ENCODE data around the gene CCDC170. TPM values are rescaled to one million over a fixed set of nuclear protein-coding genes. Genes with fewer than 3 reads are reported as not detected.

Gene CCDC170
- total RNA-seq, 1 experiment from 2014 or later: not detected

DNA sequence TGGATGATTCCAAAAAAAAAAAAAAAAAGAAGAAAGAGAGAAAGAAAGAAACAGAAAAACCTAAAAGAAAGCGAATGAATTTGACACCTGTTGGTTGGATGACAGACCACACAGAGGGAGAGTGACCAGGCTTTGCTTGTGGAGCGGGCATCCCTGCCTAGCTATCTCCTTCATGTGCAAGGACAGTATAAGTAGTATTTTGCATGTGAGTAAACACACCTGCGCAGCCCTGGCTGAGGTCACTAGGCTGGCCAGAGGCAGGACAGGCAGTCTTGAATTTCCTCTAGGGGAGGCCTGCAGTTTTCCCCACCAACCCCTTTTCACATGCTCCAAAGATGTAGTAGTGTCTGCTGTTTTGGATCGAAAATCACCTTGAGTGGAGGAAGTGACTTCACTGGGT lies 126.4 kb downstream of the CCDC170 start:
- no peaks in the 10 kb centered on the region for H3K27me3 Mint-ChIP-seq (ENCODE audit: insufficient read depth, unreplicated experiment)
- no peak overlapping the region for H3K4me3 Mint-ChIP-seq (ENCODE audit: unreplicated experiment)
- H3K9me3 Mint-ChIP-seq (ENCODE audit: unreplicated experiment): no peaks in the 10 kb centered on the region
- no TSS peak for BruUV-seq (replicated peaks)
- ChIA-PET POLR2A (no interaction called here), CTCF (interaction anchor here (0.6 kb wide), 1 partner anchor 145 kb away, joined by 3 read pairs; no protein-coding TSS in a partner anchor)
- H3K27ac Mint-ChIP-seq (ENCODE audit: low read depth, unreplicated experiment): no peak overlapping the region
- TF ChIP-seq CTCF (IDR thresholded peaks at IDR 0.05; ENCODE audit: unreplicated experiment): no peak
- no peaks in the 10 kb centered on the region for H3K36me3 Mint-ChIP-seq (ENCODE audit: insufficient read depth, unreplicated experiment)
- H3K4me1 Mint-ChIP-seq (ENCODE audit: insufficient read depth, unreplicated experiment): no peaks in the 10 kb centered on the region
- DNase-seq (ENCODE audit: unreplicated experiment): no peak
- intact Hi-C loops (cut with micrococcal nuclease): no loop called here

DNA sequence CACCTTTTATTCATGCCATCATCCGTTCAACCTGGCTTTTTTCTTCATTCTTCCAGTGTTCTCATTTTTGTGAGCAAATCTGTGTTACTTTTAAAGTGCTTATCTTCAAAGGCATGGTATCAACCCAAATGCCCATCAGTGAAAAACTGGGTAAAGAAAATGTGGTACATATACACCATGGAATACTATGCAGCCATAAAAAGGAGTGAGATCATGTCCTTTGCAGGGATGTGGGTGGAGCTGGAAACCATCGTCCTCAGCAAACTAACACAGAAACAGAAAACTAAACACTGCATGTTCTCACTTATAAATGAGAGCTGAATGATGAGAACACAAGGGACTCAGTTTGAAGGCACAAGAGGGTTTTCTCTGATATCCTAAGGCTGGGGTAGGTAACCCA lies 130.3 kb downstream of the CCDC170 start:
- Mint-ChIP-seq H3K27me3 (ENCODE audit: insufficient read depth, unreplicated experiment) (no peaks in the 10 kb centered on the region), H3K27ac (ENCODE audit: low read depth, unreplicated experiment) (no peak overlapping the region), H3K36me3 (ENCODE audit: insufficient read depth, unreplicated experiment) (no peaks in the 10 kb centered on the region), H3K4me1 (ENCODE audit: insufficient read depth, unreplicated experiment) (peaks cover 19% of the 10 kb centered on the region), H3K4me3 (ENCODE audit: unreplicated experiment) (no peak overlapping the region), H3K9me3 (ENCODE audit: unreplicated experiment) (no peaks in the 10 kb centered on the region)
- DNase-seq (ENCODE audit: unreplicated experiment): no peak
- intact Hi-C loops (cut with micrococcal nuclease): no loop called here
- TF ChIP-seq CTCF (IDR thresholded peaks at IDR 0.05; ENCODE audit: unreplicated experiment): no peak
- POLR2A ChIA-PET: no interaction called here
- no TSS peak for BruUV-seq (replicated peaks)
- CTCF ChIA-PET: interaction anchor here (0.6 to 1.0 kb wide), 2 partner anchors 33 to 85 kb away, joined by 3 to 4 read pairs; no protein-coding TSS in a partner anchor

- no peaks in the 10 kb centered on the region for H3K27me3 Mint-ChIP-seq (ENCODE audit: insufficient read depth, unreplicated experiment)
- DNase-seq (ENCODE audit: unreplicated experiment): no peak
- H3K4me3 Mint-ChIP-seq (ENCODE audit: unreplicated experiment): no peak overlapping the region
- peaks cover 20% of the 10 kb centered on the region for H3K4me1 Mint-ChIP-seq (ENCODE audit: insufficient read depth, unreplicated experiment)
- ChIA-PET POLR2A (interaction anchor here (0.6 kb wide), 1 partner anchor 39 kb away, joined by 3 read pairs; no protein-coding TSS in a partner anchor), CTCF (interaction anchor here (0.6 to 1.0 kb wide), 2 partner anchors 33 to 86 kb away, joined by 3 to 4 read pairs; no protein-coding TSS in a partner anchor)
- H3K36me3 Mint-ChIP-seq (ENCODE audit: insufficient read depth, unreplicated experiment): no peaks in the 10 kb centered on the region
- intact Hi-C loops (cut with micrococcal nuclease): no loop called here
- H3K27ac Mint-ChIP-seq (ENCODE audit: low read depth, unreplicated experiment): no peak overlapping the region
- BruUV-seq (replicated peaks): no TSS peak
- TF ChIP-seq CTCF (IDR thresholded peaks at IDR 0.05; ENCODE audit: unreplicated experiment): no peak
- H3K9me3 Mint-ChIP-seq (ENCODE audit: unreplicated experiment): no peaks in the 10 kb centered on the region
These were observed 130.7 kb downstream of the CCDC170 start for GRCh38 chr6:151624481-151624880.

GRCh38 chr6:151624900-151625536 lies 131.2 kb downstream of the CCDC170 start:
- H3K27me3 Mint-ChIP-seq (ENCODE audit: insufficient read depth, unreplicated experiment): no peaks in the 10 kb centered on the region
- peaks cover 25% of the 10 kb centered on the region for H3K4me1 Mint-ChIP-seq (ENCODE audit: insufficient read depth, unreplicated experiment)
- no peak for TF ChIP-seq CTCF (IDR thresholded peaks at IDR 0.05; ENCODE audit: unreplicated experiment)
- ChIA-PET CTCF (interaction anchor here (0.6 to 1.0 kb wide), 2 partner anchors 34 to 78 kb away, joined by 4 read pairs; no protein-coding TSS in a partner anchor), POLR2A (interaction anchor here (0.6 kb wide), 2 partner anchors 40 to 124 kb away, joined by 3 read pairs; no protein-coding TSS in a partner anchor)
- no peak for DNase-seq (ENCODE audit: unreplicated experiment)
- H3K9me3 Mint-ChIP-seq (ENCODE audit: unreplicated experiment): no peaks in the 10 kb centered on the region
- H3K36me3 Mint-ChIP-seq (ENCODE audit: insufficient read depth, unreplicated experiment): no peaks in the 10 kb centered on the region
- H3K4me3 Mint-ChIP-seq (ENCODE audit: unreplicated experiment): no peak overlapping the region
- no TSS peak for BruUV-seq (replicated peaks)
- intact Hi-C loops (cut with micrococcal nuclease): no loop called here
- no peak overlapping the region for H3K27ac Mint-ChIP-seq (ENCODE audit: low read depth, unreplicated experiment)

Measured in MCF 10A (cell line).